Type B pancreatic cell (in vitro differentiated cells): Measurements from ENCODE around the gene BATF. TPM values are rescaled to one million over a fixed set of nuclear protein-coding genes. Genes with fewer than 3 reads are reported as not detected.

ENCODE experiments used
- DNase-seq: peaks from one replicate; pipeline ENCODE4 v3.0.0; 2021; ENCODE audit warnings: mixed read lengths; ENCODE audit not compliant: unreplicated experiment; ENCODE audit errors: extremely low spot score
- H3K27ac Mint-ChIP-seq: 2 replicates; pipeline ENCODE4 v1.8.0; 2021; ENCODE audit warnings: mild to moderate bottlenecking, mixed read lengths
- H3K27me3 Mint-ChIP-seq: 2 replicates; pipeline ENCODE4 v1.8.0; 2021; ENCODE audit warnings: mixed read lengths
- H3K36me3 Mint-ChIP-seq: 2 replicates; pipeline ENCODE4 v1.8.0; 2021; ENCODE audit warnings: mixed read lengths
- H3K4me1 Mint-ChIP-seq: one replicate; pipeline ENCODE4 v1.8.0; 2021; ENCODE audit warnings: mixed read lengths; ENCODE audit not compliant: unreplicated experiment
- H3K4me3 Mint-ChIP-seq: 2 replicates; pipeline ENCODE4 v1.8.0; 2021; ENCODE audit warnings: mild to moderate bottlenecking, mixed read lengths
- H3K9me3 Mint-ChIP-seq: 2 replicates; pipeline ENCODE4 v1.8.0; 2021; ENCODE audit warnings: mixed read lengths
- total RNA-seq: library from RNA; stranded (reverse); gene quantifications from 2 replicates; pipeline ENCODE4 v1.2.1, GENCODE V29; 2021; ENCODE audit warnings: low replicate concordance
- TF ChIP-seq, protein P1 (sequence below): fragments of 200-600 bp; sonication (generic); conservative IDR thresholded peaks from 2 replicates; pipeline ENCODE4 v1.5.0; 2021; ENCODE audit warnings: antibody characterized with exemption, mild to moderate bottlenecking

The BATF gene
- total RNA-seq, 1 donor from 2014 or later, result 2.6 TPM

DNA sequence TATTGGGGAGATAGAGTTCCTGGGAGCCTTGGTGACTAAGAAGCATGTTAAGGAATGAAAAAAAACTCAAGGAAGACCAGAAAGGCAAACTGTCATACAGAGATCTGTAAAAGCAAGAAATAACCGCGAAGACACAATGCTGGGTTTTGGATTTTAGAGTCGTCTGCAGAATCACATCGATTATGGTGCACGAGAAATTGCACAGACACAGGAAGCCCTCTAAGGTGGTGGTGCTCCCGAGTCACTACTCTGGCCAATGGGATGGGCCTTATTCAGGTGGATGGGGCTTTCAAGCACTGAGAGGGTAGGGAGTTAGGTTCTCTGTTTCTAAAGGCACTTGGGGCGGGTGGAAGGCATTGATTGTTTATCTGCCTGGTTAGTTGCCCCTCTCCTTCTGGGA lies 45.9 kb downstream of the BATF start:
- DNase-seq, result no peak
- Mint-ChIP-seq H3K4me3 (no peak overlapping the region), H3K9me3 (no peaks in the 10 kb centered on the region), H3K27ac (no peak overlapping the region), H3K4me1 (no peaks in the 10 kb centered on the region), H3K36me3 (no peaks in the 10 kb centered on the region), H3K27me3 (peaks cover 33% of the 10 kb centered on the region)
- TF ChIP-seq, protein P1, sequence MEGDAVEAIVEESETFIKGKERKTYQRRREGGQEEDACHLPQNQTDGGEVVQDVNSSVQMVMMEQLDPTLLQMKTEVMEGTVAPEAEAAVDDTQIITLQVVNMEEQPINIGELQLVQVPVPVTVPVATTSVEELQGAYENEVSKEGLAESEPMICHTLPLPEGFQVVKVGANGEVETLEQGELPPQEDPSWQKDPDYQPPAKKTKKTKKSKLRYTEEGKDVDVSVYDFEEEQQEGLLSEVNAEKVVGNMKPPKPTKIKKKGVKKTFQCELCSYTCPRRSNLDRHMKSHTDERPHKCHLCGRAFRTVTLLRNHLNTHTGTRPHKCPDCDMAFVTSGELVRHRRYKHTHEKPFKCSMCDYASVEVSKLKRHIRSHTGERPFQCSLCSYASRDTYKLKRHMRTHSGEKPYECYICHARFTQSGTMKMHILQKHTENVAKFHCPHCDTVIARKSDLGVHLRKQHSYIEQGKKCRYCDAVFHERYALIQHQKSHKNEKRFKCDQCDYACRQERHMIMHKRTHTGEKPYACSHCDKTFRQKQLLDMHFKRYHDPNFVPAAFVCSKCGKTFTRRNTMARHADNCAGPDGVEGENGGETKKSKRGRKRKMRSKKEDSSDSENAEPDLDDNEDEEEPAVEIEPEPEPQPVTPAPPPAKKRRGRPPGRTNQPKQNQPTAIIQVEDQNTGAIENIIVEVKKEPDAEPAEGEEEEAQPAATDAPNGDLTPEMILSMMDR, result no peak

DNA sequence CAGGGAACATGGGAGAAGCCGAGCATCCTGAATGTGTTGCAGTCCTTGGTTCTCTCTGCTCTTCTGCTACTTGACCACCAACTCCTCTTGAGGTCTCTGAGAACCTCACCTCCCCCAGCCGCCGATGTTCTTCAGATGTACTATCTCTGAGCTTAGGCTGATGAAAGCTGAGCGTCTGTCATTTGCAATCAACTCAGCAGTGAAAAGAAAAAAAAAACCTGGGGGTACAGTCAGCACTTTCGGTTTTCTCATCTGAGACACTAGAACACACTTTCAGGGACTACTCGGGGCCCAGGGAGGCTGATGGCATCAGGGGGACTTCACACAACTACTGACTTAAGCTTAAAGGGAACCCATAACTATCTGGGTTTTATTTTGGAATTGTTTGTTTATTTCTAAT lies 46.5 kb downstream of the BATF start:
- TF ChIP-seq, protein P1, result no peak
- H3K4me3 Mint-ChIP-seq, result no peak overlapping the region
- peak overlapping the region; percentile 51 for H3K27ac Mint-ChIP-seq
- H3K27me3 Mint-ChIP-seq, result peaks cover 39% of the 10 kb centered on the region
- H3K4me1 Mint-ChIP-seq, result no peaks in the 10 kb centered on the region
- no peaks in the 10 kb centered on the region for H3K9me3 Mint-ChIP-seq
- no peaks in the 10 kb centered on the region for H3K36me3 Mint-ChIP-seq
- DNase-seq, result no peak

DNA sequence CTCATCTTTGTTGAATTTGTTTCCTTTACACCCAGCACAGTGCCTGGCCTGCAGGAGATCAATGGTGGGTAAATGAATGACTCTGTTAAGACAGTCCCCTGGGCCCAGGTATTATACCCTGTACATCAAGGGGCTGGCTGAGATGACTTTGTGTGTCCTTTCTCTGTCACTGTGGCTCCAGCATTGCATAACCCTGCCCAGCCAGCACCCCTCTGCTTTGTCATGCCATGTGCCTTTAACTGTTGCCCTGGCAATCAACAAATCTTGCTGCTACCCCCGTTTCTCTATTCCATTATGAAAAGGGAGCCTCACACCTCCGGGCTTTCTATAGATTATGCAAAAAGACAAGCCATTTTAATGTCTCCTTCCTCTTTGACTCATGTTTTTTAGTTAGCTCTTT lies 48.5 kb downstream of the BATF start:
- H3K9me3 Mint-ChIP-seq, result no peaks in the 10 kb centered on the region
- H3K36me3 Mint-ChIP-seq, result no peaks in the 10 kb centered on the region
- H3K27ac Mint-ChIP-seq, result no peak overlapping the region
- no peak for DNase-seq
- TF ChIP-seq, protein P1, result no peak
- no peak overlapping the region for H3K4me3 Mint-ChIP-seq
- no peaks in the 10 kb centered on the region for H3K4me1 Mint-ChIP-seq
- peaks cover 49% of the 10 kb centered on the region for H3K27me3 Mint-ChIP-seq

DNA sequence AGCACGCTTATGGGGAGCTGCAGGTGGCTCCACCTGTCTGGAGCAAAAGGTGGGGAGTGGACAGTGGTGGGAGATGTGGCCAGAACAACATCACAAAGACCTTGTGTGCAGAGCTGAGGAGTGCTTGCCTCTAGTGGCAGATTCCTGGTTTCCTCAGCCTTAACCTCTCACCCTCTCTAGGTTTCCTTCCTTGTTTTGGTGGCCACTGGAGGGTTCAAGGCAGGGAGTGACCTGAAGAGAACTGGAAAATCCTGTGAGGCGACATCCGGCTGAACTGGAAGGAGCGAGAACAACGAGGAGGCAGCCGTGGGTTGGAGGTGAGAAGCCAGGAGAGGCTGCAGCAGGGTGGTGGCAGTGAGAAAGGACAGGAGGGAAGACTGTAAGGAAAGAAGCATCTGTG lies 49.8 kb downstream of the BATF start:
- Mint-ChIP-seq H3K27me3 (peaks cover 41% of the 10 kb centered on the region), H3K4me1 (no peaks in the 10 kb centered on the region), H3K9me3 (no peaks in the 10 kb centered on the region), H3K4me3 (no peak overlapping the region), H3K36me3 (no peaks in the 10 kb centered on the region), H3K27ac (peak overlapping the region; percentile 2)
- TF ChIP-seq, protein P1, result no peak
- no peak for DNase-seq

DNA sequence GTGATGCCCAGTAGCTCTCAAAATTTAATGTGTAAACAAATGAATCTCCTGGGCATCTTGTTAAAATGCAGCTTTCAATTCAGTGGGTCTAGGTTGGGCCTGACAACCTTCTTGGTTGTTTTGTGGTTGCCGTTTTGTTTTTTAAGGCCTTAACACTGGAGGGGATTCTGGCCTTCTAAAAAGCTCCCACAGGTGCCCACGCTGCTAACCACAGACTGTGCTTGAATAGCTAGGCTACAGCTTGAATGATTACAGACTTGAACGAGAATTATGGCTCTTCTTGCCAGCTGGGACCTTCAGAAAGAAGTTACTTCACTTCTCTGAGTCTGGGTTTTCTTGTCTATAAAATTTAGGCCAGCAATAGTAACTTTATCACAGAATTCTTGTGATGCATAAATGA lies 54.8 kb downstream of the BATF start:
- Mint-ChIP-seq H3K27me3 (peaks cover 21% of the 10 kb centered on the region), H3K27ac (peak overlapping the region; percentile 86), H3K4me1 (peaks cover 6% of the 10 kb centered on the region), H3K9me3 (no peaks in the 10 kb centered on the region), H3K4me3 (no peak overlapping the region), H3K36me3 (no peaks in the 10 kb centered on the region)
- DNase-seq, result no peak
- TF ChIP-seq, protein P1, result no peak

GRCh38 chr14:75577729-75578101 lies 55.4 kb downstream of the BATF start:
- H3K9me3 Mint-ChIP-seq, result no peaks in the 10 kb centered on the region
- peak; percentile 81 for DNase-seq
- no peaks in the 10 kb centered on the region for H3K36me3 Mint-ChIP-seq
- H3K27ac Mint-ChIP-seq, result peak overlapping the region; percentile 86
- TF ChIP-seq, protein P1, result peak; percentile 83
- peaks cover 6% of the 10 kb centered on the region for H3K4me1 Mint-ChIP-seq
- H3K27me3 Mint-ChIP-seq, result peaks cover 17% of the 10 kb centered on the region
- H3K4me3 Mint-ChIP-seq, result no peak overlapping the region
